ENCODE data around the gene P4HB. TPM values are rescaled to one million over a fixed set of nuclear protein-coding genes. Genes with fewer than 3 reads are reported as not detected.
A peak's percentile ranks its signal among the peaks of the same experiment; 100 is the strongest.

P4HB gene
- total and polyA plus RNA-seq, 2 donors (not counting 1 experiment from before 2014, with no cell fraction given), result 37.4 to 191 TPM

DNA sequence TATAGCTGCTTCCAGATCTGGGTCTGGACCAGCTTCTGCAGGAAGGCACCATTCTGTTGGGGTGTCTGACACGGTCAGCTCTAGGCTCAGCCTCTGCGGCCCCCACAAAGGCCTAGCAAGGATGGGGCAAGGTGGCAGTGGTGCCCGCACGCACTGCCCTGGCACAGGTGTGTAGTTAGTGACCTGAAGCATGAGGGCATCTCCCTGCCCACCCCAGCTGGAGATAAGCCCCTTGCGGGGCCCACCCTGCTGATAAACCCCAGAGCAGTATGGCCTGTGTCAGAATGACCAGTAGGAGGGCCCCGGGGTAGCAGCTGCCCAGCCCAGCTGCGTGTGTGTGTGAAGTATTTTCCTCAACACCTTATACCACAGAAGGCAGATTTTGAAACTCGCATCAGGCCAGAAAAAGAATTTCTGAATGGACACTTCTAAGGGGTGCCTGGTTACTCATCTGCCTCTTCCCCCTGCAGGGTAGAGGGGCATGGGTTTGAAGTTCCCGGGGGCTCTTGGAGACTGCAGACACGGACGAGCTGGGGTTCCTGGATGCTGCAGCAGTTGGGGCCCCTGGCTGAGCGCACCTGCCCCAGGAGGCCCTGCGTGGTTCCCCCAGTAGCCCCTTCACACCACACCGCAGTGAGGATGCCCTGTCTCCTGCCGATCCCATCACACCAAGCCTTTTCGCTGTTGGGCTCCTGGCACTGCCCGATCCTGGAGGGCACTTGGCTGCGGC is 6.3 kb upstream of the P4HB start:
- H3K4me3 Mint-ChIP-seq, result no peak overlapping the region

More for the DNA sequence above, 6.3 kb upstream of the P4HB start:
- peak overlapping the region in 1 of 2 donors; percentile 19 for H3K27ac ChIP-seq (ENCODE audit: low read length in 2 of 2)
- H3K4me2 ChIP-seq (replicated peaks; ENCODE audit: low read depth, low read length, poor library complexity, severe bottlenecking), result peak overlapping the region; percentile 5
- no peaks in the 10 kb centered on the region for H3K9me3 ChIP-seq (ENCODE audit: control extremely low read depth in 1 of 3, control insufficient read depth in 2 of 3, insufficient read depth in 1 of 3, low read length in 2 of 3)
- peaks cover 1 to 27% of the 10 kb centered on the region in 2 experiments for H3K36me3 ChIP-seq (replicated peaks in 1 of 2; ENCODE audit: control extremely low read depth in 1 of 2, control insufficient read depth in 1 of 2, extremely low read depth in 1 of 2, insufficient read depth in 2 of 2, low read length in 1 of 2)
- intact Hi-C loops (cut with micrococcal nuclease), result loop anchor here (10.0 kb wide), 1 partner anchor 428 kb away; no protein-coding TSS in a partner anchor
- ChIA-PET CTCF (interaction anchor here (1.2 kb wide), 1 partner anchor 155 kb away, joined by 4 read pairs; no protein-coding TSS in a partner anchor), POLR2A (no interaction called here)
- TF ChIP-seq EZH2 (IDR thresholded peaks at IDR 0.05; ENCODE audit: borderline replicate concordance, insufficient read depth, low read depth, low read length, poor library complexity, severe bottlenecking), result no peak
- TF ChIP-seq, protein P1, sequence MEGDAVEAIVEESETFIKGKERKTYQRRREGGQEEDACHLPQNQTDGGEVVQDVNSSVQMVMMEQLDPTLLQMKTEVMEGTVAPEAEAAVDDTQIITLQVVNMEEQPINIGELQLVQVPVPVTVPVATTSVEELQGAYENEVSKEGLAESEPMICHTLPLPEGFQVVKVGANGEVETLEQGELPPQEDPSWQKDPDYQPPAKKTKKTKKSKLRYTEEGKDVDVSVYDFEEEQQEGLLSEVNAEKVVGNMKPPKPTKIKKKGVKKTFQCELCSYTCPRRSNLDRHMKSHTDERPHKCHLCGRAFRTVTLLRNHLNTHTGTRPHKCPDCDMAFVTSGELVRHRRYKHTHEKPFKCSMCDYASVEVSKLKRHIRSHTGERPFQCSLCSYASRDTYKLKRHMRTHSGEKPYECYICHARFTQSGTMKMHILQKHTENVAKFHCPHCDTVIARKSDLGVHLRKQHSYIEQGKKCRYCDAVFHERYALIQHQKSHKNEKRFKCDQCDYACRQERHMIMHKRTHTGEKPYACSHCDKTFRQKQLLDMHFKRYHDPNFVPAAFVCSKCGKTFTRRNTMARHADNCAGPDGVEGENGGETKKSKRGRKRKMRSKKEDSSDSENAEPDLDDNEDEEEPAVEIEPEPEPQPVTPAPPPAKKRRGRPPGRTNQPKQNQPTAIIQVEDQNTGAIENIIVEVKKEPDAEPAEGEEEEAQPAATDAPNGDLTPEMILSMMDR (IDR thresholded peaks at IDR 0.05), result no peak
- H3K79me2 ChIP-seq (ENCODE audit: control insufficient read depth, insufficient read depth, low read length), result peaks cover 55% of the 10 kb centered on the region
- H3K9ac ChIP-seq (ENCODE audit: low read length), result no peak overlapping the region
- ATAC-seq (ENCODE audit: low read depth) (no peak), DNase-seq (peak; percentile 41)
- no peaks in the 10 kb centered on the region for H3K27me3 Mint-ChIP-seq
- peaks cover 66% of the 10 kb centered on the region for H4K20me1 ChIP-seq (ENCODE audit: control insufficient read depth, insufficient read depth, low read length, poor library complexity, severe bottlenecking)
- H3K27ac Mint-ChIP-seq, result peak overlapping the region; percentile 26
- H3K27me3 ChIP-seq (replicated peaks in 1 of 4; ENCODE audit: control extremely low read depth in 1 of 4, control insufficient read depth in 3 of 4, insufficient read depth in 4 of 4, low read length in 3 of 4), result no peaks in the 10 kb centered on the region
- no peaks in the 10 kb centered on the region for H3K9me3 Mint-ChIP-seq (ENCODE audit: insufficient read depth)
- no peak overlapping the region for H2AFZ ChIP-seq (ENCODE audit: insufficient read depth, low read depth, low read length, poor library complexity, severe bottlenecking)
- 72% methylated on average over 13 of the region's 18 CpGs for WGBS (ENCODE audit: insufficient coverage)
- H3K4me3 ChIP-seq (ENCODE audit: control extremely low read depth in 1 of 5, extremely low read depth in 1 of 5, insufficient read depth in 1 of 5, low read depth in 2 of 5, low read length in 4 of 5), result no peak overlapping the region
- H3K4me1 Mint-ChIP-seq, result peaks cover 32% of the 10 kb centered on the region
- H3K4me1 ChIP-seq (ENCODE audit: control insufficient read depth in 2 of 2, insufficient read depth in 2 of 2, low read length in 2 of 2), result peaks cover 16 to 29% of the 10 kb centered on the region in 2 donors

Data from B cell (primary cell).